HG02981 (cell line): ENCODE data around the gene HOXA3.

Experiments used
- ATAC-seq: cut with Tn5 transposase; IDR thresholded peaks from one replicate; pipeline ENCODE4 v1.9.1; 2021; ENCODE audit warnings: mild to moderate bottlenecking, moderate library complexity; ENCODE audit not compliant: unreplicated experiment

The HOXA3 gene

DNA sequence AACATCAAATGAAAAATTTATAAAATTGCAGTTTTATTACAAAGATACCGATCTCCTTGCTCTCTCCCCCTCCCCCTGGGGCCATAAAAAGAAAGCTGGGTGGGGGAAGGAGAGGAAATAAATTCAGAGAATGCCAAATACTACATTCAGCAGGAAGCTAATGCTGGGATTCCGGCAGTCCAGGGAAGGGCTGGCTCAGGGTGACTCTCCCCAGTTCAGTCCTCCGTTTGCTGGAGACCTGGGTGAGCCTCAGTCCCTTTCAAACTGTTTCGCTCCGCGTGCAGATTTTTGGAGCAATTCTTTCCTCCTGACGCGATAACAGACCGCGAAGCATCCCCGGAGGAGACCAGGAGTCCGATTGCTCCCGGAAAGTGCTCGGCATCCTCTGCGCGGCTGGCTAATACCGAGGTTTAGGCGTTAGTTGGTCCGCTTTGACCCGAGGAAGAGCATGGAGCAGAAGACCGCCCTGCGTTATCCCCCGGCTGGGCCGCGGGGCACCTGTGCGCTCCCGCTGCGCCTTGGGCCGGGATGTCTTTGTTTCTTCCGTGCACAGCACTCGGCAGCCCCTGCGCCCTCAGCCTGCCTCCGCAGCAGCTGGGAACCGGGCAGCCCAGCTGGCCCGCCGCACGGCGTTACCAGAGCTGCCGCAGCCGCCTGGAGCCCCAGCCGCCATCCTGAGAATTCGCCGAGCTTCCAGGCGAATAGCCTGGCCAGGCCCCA lies 46.0 kb downstream of the HOXA3 start:
- ATAC-seq = no peak

DNA sequence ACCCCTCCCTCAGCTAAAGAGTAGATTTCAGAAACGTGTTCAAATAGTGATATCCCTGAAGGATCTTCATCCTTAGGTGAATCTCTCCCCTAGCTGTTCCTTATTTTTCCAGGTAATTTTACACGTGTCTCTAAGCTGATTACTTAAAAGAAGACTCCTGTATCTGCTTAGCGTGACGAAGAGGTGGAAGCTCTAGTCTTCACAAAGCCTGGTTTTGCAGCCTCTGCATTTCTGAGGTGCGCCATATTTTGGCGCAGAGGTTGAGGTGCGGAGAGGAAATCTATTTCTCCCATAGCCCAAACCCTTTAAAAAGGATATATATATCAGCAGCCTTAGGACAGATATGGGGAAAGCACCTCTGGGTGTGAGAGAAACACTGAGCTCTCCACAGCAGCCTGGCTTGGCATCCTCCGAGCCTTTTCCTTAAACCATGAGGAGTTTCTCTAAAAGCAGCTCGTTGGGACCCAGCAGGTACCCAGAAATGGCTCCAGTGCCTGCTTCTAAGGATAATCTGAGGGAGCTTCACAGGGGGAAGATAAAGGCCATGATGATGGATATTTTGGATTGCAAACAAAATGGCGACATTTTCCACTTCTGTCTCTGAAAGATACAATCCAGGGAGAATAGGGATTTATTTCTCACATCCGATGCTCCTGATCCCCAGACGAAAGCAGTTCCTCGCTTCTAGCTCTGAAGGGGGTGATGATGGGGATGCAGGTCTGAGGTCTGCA lies 46.9 kb downstream of the HOXA3 start:
- ATAC-seq = no peak

DNA sequence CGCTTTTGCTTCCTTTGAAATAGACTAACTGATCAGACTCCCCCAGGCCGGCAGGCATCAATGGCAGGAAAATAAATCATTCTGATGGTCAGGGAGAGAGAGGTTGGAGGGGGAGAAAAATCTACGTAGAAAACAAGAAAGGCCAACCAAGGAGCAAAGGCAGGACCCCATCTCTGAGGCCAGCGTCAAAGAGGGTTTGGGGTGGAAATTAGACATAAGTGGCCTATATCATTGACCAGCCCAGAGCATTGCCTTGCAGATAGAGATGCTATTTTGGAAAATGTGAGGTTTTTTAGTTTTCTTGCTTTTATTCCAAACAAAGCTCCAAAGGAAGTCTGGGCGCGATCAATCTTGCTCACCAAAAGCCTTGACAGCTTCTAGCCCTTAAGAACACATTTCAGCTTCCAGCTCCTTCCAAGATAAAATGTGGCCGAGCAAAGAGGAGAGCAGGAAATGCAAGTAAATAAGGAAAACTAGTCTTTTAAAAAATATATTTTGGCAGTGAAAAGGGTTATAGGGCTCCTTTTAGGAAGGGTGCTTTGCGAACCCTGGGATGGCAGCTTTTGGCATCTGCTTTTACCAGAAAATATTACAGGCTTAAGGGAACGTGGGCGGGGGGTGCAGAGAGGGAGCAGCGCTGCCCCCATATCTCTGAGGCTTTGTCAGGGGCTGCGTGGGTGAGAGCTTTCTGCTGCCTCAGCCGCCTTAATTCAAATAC lies 47.9 kb downstream of the HOXA3 start:
- no peak for ATAC-seq

DNA sequence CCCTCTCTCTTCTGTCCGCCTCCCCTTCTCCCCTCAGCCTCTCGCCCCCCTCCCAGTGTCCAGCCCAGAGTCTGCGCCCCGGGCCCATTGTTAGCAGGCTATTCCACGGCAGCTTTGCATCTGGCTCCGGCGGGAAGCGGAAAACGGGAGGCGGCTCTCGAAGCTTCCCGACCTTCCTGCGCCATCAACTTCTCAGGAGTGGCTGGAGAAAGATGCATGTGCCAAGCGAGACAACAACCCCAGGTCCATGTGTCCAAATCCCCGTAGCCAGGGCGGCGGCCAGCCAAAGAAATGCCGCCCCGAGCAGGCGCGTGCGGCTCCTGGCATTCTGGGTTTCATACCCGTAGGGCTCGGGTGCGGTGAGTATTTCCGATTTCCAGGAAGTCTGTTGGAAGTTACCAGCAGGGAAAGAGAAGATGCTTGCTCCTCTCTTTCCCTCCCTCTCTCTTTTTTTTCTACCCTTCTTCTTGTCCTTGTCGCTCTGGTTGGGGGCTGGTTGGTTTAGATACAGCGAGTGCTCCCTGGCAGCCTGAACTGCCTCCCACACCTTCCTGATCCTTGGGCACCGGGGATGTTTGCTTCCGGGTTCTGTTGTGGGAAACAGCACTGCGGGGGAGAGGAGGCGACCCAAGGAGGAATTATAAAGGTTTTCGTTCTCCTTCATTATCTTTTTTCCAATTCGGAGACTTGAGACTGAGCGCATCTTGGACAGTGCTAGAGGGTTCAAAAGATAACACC lies 48.7 kb downstream of the HOXA3 start:
- ATAC-seq = no peak

DNA sequence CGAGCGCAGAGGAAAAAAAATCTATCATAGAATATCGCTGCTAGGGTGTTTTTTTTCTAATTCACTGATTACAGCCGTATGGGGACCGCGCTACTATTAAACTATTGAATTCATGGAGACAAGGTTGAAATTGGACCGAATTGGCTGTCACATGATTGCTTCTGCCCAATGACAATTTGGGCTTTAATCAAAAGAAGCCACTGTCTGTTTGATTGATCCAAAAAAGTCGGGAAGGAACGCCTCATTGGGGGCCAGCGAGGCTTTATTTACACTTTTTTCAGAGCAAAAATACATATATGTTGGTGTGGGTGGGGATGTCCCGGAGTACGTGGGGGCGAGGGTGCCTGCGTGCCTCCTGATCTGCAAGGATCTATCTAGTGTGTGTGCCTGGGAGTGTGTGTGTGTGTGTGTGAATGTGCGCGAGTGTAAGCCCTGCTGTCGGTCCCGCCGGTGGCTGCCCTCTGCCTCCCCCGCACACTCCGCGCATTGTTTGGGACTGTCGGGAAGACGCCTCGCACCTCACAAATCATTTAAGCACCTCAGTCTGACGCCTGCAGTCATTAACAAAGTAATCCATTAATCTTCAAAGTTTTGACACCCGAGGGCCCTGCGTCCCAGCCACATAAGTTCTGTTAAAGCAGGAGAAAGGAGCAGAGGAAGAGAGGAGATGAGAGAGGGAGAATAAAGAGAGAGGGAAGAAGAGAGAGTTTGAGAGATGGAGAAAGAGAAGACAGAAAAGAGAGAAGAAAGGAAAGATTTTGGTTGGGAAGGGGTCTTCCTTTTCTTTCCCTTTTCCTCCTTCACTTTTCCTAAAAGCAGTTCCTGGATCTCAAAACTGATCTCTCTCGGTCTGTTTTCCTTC lies 49.6 kb downstream of the HOXA3 start, which contains the start of gene HOXA2:
TSS of gene HOXA2 (minus strand) at position 103 of the 862 bp plus-strand sequence. CDS start 183 bp downstream, outside the sequence.
- no peak for ATAC-seq

DNA sequence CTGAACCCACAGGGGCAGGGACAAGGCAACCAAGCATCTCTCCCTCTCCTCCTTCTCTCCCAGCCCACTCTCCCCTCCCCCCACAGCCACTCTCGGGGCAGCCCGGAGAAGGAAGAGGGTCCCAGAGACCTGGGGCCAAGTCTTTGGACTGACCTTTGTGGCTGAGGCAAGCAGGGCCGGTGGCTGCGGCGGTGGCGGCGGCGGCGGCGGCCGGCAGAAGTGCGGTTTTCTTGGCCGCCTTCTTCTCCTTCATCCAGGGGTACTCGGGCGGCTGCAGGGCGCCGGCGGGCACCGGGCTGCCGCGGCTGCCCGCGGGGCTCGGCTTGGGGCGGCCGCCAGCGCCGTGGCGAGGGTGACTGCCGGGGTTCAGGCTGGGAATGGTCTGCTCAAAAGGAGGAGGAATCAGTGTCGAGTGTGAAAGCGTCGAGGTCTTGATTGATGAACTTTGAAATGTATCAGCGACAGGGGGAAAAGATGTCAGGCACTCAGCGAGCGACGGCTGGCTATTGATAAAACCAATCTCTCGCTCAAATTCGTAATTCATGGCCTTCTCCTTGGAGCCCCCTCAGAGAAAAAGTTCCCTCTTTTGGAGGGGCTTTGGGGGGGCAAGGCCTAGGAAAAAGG lies 50.3 kb downstream of the HOXA3 start:
- no peak for ATAC-seq

DNA sequence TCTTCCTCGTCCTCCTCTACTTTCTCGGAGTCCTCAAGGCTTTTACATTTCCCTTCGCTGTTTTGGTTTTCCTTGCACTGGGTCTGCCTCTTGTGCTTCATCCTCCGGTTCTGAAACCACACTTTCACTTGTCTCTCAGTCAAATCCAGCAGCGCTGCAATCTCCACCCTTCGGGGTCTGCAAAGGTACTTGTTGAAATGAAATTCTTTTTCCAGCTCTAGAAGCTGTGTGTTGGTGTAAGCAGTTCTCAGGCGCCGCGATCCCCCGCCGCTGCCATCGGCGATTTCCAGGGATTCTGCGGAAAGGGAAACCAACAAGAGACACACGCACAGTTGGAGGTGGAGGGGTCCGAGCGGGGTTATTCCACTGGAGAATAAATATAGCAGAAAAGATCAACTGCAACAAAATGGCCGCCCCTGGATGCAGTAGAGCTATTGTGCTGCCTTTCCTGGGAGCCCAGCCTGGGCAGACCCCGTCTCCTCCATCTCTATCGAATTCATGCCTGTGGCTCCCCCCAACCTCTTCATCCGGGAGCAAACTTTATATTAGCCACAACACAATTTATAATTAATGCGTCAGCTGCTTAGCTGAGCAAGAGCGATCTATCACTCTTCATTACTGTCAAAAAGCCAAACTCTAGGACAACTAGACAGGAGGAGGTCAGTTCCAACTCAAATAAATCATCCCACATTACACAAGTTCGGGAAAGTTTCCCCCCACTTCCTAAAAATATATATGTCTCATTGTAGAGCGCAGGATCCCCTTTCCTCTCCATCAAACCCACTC lies 51.0 kb downstream of the HOXA3 start:
- ATAC-seq = no peak

DNA sequence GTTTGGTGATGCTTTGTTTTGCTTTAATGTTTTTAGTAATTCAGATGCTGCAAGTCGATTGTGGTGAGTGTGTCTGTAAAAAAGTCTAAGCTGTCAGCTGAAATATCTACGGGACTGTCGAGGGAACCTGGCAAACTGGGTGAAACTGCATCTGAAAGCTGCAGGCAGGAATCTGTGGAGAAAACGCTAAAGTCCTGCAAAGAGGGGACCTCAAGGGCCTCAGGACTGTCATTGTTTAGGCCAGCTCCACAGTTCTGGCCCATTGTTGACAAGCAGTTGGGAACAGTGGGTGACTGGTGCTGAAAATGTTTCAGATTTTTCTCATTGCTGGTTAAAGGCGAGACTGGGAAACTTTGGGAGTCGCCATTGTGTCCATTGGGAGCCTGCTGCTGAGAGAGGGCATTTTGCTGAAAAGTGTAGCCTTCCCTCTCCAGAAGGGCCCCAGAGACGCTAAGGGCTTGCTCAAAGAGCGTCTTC lies 51.7 kb downstream of the HOXA3 start:
- no peak for ATAC-seq

DNA sequence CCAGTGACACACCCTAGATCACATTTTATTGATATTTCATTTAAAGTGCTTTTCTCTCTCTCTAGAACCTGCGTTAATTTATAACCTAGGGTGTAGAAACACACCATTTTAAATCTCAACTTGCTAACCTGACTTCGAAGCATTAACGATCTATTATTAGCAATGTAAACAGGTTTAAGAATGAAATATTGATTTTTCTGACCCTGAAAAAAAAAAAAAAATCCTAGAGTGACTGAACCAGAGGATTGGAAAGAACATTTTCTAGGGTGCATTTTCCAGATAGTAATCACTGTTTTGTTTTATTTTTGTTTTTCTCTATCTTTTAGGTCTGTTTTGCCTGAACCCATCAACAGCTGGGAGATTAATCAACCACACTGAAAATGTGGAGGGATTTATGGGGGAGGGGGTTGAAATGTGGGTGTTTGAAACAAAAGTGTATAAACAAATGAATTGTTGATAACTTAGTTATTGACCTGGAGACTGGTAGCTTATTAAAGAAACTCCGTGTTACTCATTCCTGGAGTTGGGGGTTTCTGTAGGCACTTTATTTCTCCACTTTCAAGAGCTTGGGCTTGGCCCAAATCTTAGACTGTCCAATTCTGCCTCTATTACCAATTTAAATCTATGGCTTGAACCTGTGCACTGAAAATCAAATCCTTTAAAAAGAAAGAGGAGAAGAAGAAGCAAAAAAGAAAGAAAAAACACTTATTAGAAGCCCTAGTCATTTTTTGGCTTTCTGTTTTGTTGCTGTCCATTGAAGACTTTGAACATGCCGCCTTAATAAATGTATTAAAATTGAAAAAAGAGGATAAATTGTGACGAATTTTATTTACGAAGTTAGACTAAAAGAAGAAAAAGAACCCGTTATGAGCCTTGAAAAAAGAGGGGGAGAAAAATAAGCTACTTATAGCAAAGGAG lies 52.7 kb downstream of the HOXA3 start:
- no peak for ATAC-seq

DNA sequence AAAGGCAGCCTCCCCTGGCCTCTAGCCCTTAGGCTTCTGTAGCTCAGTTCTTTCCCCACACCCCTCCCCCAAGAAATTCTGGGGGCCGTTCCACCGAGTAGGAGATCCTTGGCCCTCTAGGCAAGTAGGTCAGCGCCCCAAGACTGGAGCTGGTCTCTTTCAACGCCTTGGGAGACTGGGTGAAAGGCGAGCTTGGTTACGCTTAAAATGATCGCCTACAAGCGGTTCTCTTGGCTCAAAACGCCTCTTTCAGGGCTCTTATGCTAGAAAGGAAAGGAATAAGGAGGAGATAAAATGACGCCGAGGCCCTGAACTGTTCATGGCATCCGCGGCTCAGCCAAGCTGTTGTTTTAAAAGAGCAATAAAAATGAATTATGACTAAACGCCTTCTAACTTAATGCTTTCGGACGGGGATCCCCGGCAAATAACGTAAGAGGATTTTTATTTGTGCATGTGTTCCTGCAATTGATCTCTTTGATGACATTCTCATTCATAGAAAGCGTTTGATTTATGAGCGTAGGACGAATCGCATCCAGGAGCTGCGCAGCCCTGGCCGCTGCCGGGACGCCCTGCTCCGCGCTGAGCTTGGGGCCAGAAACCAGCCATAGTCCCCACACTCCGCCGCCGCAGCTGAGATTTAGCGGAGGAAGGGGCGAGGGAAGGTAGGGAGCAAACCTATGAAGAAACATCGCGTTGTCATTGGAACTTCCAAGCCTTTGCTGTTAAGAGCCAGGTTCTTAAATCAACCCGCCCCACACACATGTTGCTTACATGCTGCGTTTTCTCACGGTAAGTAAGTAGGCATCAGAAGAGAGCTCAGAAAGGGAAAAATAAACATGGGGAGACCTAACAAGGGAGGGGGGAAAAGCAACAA lies 53.6 kb downstream of the HOXA3 start:
- no peak for ATAC-seq

DNA sequence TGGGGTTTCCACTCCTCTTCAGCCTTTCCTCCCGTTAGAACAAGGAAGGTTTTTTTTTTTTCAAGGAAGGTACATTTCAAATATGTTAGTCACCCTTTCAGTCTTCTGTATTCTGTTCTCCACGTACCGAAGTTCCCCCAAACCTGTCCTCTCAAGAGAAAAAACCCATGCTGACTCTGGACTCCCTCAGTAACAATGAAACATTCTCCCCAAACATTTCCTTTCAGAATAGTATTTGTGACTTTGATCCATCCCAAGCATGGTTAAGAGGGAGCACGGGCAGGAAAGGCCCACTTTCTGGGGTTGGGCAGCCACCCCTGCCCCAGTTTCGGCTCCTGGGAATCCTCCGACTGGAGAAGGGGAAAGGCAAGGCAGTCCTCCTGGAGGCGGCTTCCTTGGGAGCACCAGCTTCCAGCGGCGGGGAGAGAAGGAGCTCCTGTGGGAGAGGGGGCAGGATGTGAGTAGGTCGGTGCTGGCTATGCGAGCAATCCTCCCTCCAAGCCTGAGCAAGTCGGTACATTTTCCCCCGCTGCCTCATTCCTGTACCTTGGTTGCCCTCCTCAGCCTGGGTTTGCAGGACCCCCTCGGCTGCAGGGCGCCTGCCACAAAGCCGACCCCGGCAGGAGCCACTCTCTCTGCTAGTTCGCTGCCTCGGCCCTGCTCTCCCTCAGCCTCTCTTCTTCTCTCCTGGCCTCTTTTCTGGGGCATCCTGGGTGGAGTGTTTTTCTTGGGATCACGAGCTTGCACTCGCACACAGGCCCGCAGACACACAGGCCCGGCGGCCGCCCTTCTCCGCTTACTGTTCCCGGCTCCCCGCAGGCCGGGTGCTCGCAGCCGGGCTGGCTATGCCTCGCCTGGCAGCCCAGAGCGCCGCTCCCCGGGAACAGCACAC lies 54.5 kb downstream of the HOXA3 start:
- ATAC-seq = no peak

DNA sequence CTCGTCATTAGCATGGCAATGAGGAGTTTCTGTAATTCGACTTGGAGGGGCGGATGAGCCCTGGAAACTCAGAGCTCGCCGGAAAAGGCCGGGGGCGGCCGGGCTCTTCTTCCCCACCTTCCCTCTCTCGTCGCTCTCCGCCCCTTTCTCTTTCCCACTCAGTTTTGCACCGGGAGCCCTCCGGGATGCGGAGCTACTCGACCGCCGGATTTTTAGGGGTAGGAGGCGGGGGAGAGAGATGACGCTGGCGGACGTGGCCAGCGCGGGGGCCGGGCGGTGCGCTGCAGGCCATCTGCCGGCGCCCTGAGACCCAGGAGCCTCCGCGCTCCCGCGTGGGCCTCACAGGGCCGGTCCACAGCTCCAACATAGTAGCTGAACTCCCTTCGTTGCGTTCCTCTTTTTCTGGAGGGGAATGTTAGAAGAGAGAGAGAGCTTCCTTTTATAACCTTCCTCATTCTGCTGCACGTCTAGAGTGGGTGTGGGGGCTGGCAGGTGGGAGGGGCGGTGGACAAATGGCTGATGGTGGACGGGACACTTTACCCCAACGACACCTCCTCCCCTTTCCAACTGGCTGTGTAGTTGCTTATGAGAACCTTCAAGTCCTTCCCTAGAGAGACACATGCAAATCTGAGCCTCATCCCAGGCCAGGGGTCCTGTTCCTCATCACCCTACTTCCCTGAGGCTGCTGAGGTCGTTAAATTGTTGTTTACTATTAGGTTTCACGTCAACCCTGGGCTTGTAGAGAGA lies 55.4 kb downstream of the HOXA3 start:
- ATAC-seq = no peak

DNA sequence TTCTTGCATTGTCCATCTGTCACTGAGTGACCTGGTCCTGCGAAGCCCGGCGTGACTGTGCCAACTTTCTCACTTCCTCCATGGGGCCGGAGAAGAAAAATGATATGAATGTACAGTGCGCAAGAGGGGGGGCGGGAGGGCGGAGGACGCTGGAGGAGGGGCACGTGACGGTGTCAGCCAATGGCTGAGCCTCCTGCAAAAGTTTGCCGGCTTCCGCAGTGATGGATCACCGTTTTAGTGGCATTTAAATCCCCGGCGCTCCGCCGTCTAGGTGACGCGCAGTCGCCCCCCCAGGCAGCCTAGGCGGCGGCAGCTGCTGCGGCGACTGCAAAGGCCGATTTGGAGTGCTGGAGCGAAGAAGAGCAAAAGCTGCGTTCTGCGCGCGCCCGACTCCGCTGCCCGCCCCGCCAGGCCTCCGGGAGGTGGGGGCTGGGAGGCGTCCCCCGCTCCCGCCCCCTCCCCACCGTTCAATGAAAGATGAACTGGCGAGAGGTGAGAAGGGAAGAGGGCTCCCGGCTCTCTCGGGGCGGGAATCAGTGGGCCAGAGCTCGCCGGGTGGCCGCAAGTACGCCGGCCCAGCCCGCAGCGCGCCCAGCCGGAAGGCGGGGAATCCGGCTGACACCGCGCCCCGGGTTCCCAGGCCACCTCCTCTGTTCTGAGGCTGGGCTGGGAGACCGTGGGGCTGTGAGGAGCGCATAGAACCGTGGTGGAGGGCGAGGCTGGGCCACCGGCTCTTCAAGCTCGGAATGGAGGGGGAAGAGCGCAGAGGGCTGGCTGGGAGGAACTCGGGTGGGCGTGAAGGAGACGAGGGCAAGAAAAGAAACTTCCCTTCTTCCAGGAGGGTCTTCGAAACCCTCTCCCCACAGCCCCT lies 56.3 kb downstream of the HOXA3 start, which contains the start of gene HOXA1:
TSS of gene HOXA1 (minus strand) at position 104 of the 871 bp plus-strand sequence. CDS start at position 16, 88 bp downstream.
- ATAC-seq = peak; percentile 88
